ENCODE measurements around the gene ASB4. TPM values are rescaled to one million over a fixed set of nuclear protein-coding genes. Genes with fewer than 3 reads are reported as not detected.
A peak's percentile ranks its signal among the peaks of the same experiment; 100 is the strongest.

The ASB4 gene
- total and polyA plus RNA-seq, 4 donors: 0.09 to 1.1 (median 0.38) TPM

DNA sequence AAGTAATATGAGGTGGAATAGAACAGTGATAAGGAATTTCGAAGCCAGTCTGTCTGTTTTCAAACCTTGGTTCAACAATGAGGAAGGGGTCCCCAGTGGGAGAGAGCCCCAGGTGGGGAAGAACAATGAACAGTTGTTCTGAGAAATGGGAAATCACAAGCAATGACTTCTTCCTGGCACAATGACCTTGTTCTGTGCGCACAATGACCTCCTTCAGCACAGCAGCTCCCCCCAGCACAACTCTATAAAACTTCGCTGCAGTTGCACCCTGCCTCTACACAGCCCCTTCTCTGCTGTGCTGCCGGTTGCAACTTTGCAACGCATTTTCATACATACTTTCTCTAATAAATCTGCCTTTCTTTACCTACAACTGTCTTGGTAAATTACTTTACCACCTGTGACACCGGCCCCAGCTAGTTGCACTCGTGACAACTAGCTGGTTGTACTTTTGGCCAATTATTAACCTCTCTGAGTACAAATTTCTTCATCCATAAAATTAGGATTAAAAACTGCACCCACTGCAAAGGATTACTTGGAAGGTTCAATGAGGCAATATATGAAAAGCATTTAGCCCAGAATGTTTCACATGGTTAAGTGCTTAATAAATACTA is 40.5 kb downstream of the ASB4 start:
- no peak for DNase-seq (ENCODE audit: low spot score)
- Histone ChIP-seq H3K36me3 (ENCODE audit: control insufficient read depth in 4 of 4, insufficient read depth in 3 of 4, low read depth in 1 of 4, low read length in 3 of 4) (no peaks in the 10 kb centered on the region), H3K9me3 (ENCODE audit: control insufficient read depth in 4 of 4, low read length in 3 of 4) (no peaks in the 10 kb centered on the region), H3K27me3 (ENCODE audit: control insufficient read depth in 4 of 4, insufficient read depth in 4 of 4, low read length in 3 of 4) (no peaks in the 10 kb centered on the region), H3K4me1 (ENCODE audit: control insufficient read depth in 4 of 4, insufficient read depth in 4 of 4, low read length in 3 of 4) (peaks cover 0 to 9% (median 0%) of the 10 kb centered on the region in 4 donors), H3K27ac (ENCODE audit: low read depth in 1 of 2, low read length in 2 of 2) (no peak overlapping the region), H3K9ac (ENCODE audit: low read depth in 1 of 2, low read length in 2 of 2) (no peak overlapping the region), H3K4me3 (ENCODE audit: low read depth in 1 of 3, low read length in 3 of 3) (no peak overlapping the region)
- no peak for TF ChIP-seq TAF1 (conservative IDR thresholded peaks at IDR 0.05)
- TF ChIP-seq ZBTB33 (IDR thresholded peaks at IDR 0.05): no peak
- TF ChIP-seq SP1 (IDR thresholded peaks at IDR 0.05): no peak
- TF ChIP-seq FOXA1 (IDR thresholded peaks at IDR 0.05): no peak
- TF ChIP-seq RXRA (IDR thresholded peaks at IDR 0.05): no peak
- TF ChIP-seq MAX (IDR thresholded peaks at IDR 0.05): no peak
- no peak for TF ChIP-seq REST (IDR thresholded peaks at IDR 0.05)
- no peak for TF ChIP-seq HNF4G (IDR thresholded peaks at IDR 0.05)
- no peak for TF ChIP-seq NR2F2 (IDR thresholded peaks at IDR 0.05)
- 64% methylated on average over 7 of the region's 7 CpGs for WGBS

- Histone ChIP-seq H3K4me1 (ENCODE audit: control insufficient read depth in 4 of 4, insufficient read depth in 4 of 4, low read length in 3 of 4) (peaks cover 0 to 9% (median 0%) of the 10 kb centered on the region in 4 donors), H3K9me3 (ENCODE audit: control insufficient read depth in 4 of 4, low read length in 3 of 4) (no peaks in the 10 kb centered on the region), H3K4me3 (ENCODE audit: low read depth in 1 of 3, low read length in 3 of 3) (no peak overlapping the region), H3K27ac (ENCODE audit: low read depth in 1 of 2, low read length in 2 of 2) (no peak overlapping the region), H3K36me3 (ENCODE audit: control insufficient read depth in 4 of 4, insufficient read depth in 3 of 4, low read depth in 1 of 4, low read length in 3 of 4) (no peaks in the 10 kb centered on the region), H3K27me3 (ENCODE audit: control insufficient read depth in 4 of 4, insufficient read depth in 4 of 4, low read length in 3 of 4) (no peaks in the 10 kb centered on the region), H3K9ac (ENCODE audit: low read depth in 1 of 2, low read length in 2 of 2) (no peak overlapping the region)
- 20% methylated on average over 5 of the region's 5 CpGs for WGBS
- TF ChIP-seq YY1 (IDR thresholded peaks at IDR 0.05): no peak
- no peak for TF ChIP-seq MAX (IDR thresholded peaks at IDR 0.05)
- peak in 1 of 2 donors; percentile 33 for TF ChIP-seq RXRA (IDR thresholded peaks at IDR 0.05)
- no peak for TF ChIP-seq NR2F2 (IDR thresholded peaks at IDR 0.05)
- no peak for TF ChIP-seq SP1 (IDR thresholded peaks at IDR 0.05)
- peak; percentile 95 for TF ChIP-seq CTCF (IDR thresholded peaks at IDR 0.05; ENCODE audit: low read depth, low read length, missing input control)
- TF ChIP-seq RAD21 (IDR thresholded peaks at IDR 0.05): peak; percentile 100
- no peak for DNase-seq (ENCODE audit: low spot score)
Measured at GRCh38 chr7:95527033-95527775, 41.5 kb downstream of the ASB4 start.
